Measurements from ENCODE around the gene TSPAN18. TPM values are rescaled to one million over a fixed set of nuclear protein-coding genes. Genes with fewer than 3 reads are reported as not detected.
"Not testable (repeated sequence)": the region's sequence is repeated elsewhere in the genome, so short reads cannot be mapped to it uniquely, and the experiment has no call there.

TSPAN18 gene
- polyA plus RNA-seq, 4 donors: 47.8 to 59.6 (median 53.6) TPM

- no peak for DNase-seq (ENCODE audit: low read depth in 4 of 4, low spot score in 3 of 4)
Observed at GRCh38 chr11:44858796-44859527, 132.2 kb downstream of the TSPAN18 start.

- no peak for DNase-seq (ENCODE audit: low read depth in 4 of 4, low spot score in 3 of 4)
Observed at GRCh38 chr11:44859528-44859925, 132.8 kb downstream of the TSPAN18 start.

GRCh38 chr11:44860346-44860745 lies 133.6 kb downstream of the TSPAN18 start:
- no peak for DNase-seq (ENCODE audit: low read depth in 4 of 4, low spot score in 3 of 4)

- no peak for DNase-seq (ENCODE audit: low read depth in 4 of 4, low spot score in 3 of 4)
Observed at GRCh38 chr11:44861849-44862557, 135.2 kb downstream of the TSPAN18 start.

GRCh38 chr11:44862558-44863101 lies 135.9 kb downstream of the TSPAN18 start:
- no peak for DNase-seq (ENCODE audit: low read depth in 4 of 4, low spot score in 3 of 4)

- DNase-seq (ENCODE audit: low read depth in 4 of 4, low spot score in 3 of 4): no peak
Observed at GRCh38 chr11:44863231-44863630, 136.5 kb downstream of the TSPAN18 start.

GRCh38 chr11:44865866-44866272 lies 139.1 kb downstream of the TSPAN18 start:
- DNase-seq (ENCODE audit: low read depth in 4 of 4, low spot score in 3 of 4): no peak

GRCh38 chr11:44866286-44866685 lies 139.5 kb downstream of the TSPAN18 start:
- DNase-seq (ENCODE audit: low read depth in 4 of 4, low spot score in 3 of 4): no peak

- no peak for DNase-seq (ENCODE audit: low read depth in 4 of 4, low spot score in 3 of 4)
Observed at GRCh38 chr11:44868021-44868420, 141.3 kb downstream of the TSPAN18 start.

- no peak for DNase-seq (ENCODE audit: low read depth in 4 of 4, low spot score in 3 of 4)
Observed at GRCh38 chr11:44868455-44869421, 142.0 kb downstream of the TSPAN18 start.

GRCh38 chr11:44870181-44870580 lies 143.4 kb downstream of the TSPAN18 start:
- DNase-seq (ENCODE audit: low read depth in 4 of 4, low spot score in 3 of 4): no peak

GRCh38 chr11:44870615-44871176 lies 143.9 kb downstream of the TSPAN18 start:
- no peak for DNase-seq (ENCODE audit: low read depth in 4 of 4, low spot score in 3 of 4)

- DNase-seq (ENCODE audit: low read depth in 4 of 4, low spot score in 3 of 4): not testable (repeated sequence)
Observed at GRCh38 chr11:44871682-44872081, 144.9 kb downstream of the TSPAN18 start.

GRCh38 chr11:44872556-44872955 lies 145.8 kb downstream of the TSPAN18 start:
- no peak for DNase-seq (ENCODE audit: low read depth in 4 of 4, low spot score in 3 of 4)

- DNase-seq (ENCODE audit: low read depth in 4 of 4, low spot score in 3 of 4): no peak
Observed at GRCh38 chr11:44873537-44873936, 146.8 kb downstream of the TSPAN18 start.

- no peak for DNase-seq (ENCODE audit: low read depth in 4 of 4, low spot score in 3 of 4)
Observed at GRCh38 chr11:44874284-44874683, 147.5 kb downstream of the TSPAN18 start.

- DNase-seq (ENCODE audit: low read depth in 4 of 4, low spot score in 3 of 4): no peak
Observed at GRCh38 chr11:44875037-44875436, 148.3 kb downstream of the TSPAN18 start.

GRCh38 chr11:44876194-44876723 lies 149.5 kb downstream of the TSPAN18 start:
- no peak for DNase-seq (ENCODE audit: low read depth in 4 of 4, low spot score in 3 of 4)

GRCh38 chr11:44876906-44877305 lies 150.1 kb downstream of the TSPAN18 start:
- DNase-seq (ENCODE audit: low read depth in 4 of 4, low spot score in 3 of 4): no peak
